Embryonic facial prominence (tissue), 1 donor: Measurements from ENCODE around the gene CACNA1C.

Experiments used
- DNase-seq: peaks from one replicate; pipeline ENCODE4 v3.0.0-alpha.2; 2016; ENCODE audit errors: extremely low spot score

The CACNA1C gene

DNA sequence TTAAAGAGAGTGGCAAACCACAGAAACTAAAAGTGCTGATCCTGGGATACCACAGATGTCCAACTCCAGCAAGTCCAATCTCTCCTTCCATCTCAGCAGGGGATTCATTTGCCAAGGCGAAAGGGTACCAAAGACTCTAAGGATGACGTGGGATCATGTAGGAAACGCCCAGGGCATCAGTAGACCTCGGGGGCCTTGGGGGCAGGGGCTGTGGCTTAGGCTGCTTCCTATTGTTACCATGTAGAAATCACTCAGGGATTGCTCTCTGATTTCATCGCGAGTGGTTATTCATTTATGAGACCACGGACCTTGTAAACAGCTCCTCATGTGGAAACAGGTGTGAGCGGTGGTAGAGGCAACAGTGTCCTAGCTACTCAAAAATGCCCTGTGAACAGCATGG lies 592.7 kb downstream of the CACNA1C start:
- DNase-seq, result no peak

DNA sequence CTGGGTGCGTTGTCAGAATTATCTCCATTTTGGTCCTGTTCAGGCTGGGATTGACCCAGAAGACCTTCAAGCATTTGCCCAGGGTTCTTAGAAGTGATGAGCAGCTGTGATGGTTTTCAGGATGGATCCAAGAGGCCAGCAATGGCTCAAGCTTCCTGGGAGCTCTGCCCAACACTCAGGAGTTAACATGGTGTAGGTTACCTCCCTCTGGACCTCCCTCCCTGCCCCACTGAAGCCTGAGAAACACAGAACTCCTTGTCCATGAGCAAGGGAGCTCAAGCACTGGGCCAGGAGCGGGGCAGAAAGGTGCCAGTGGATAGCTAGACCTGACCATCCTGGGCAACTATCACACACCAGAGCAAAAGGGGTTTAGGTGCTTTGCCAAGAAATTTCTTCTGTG lies 593.6 kb downstream of the CACNA1C start:
- DNase-seq, result no peak

DNA sequence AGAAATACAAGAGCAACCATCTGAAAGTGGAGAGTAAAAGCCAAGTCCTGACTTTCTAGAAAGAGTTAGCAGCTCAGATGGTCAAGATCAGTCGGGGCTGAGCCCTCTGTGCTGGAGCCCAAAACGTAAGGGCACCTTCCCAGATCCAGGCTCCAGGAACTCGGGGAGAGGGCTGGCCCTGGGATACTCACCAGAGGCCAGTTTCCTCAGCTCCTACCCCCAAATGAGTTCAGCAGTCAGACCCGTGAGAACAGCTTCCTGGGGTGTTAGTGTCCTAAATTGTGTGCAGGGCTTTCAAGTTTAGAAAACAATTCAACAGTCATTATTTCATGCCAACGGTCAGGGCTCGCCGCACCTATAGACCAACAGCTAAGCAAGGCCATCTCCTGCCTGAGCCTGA lies 594.4 kb downstream of the CACNA1C start:
- no peak for DNase-seq

DNA sequence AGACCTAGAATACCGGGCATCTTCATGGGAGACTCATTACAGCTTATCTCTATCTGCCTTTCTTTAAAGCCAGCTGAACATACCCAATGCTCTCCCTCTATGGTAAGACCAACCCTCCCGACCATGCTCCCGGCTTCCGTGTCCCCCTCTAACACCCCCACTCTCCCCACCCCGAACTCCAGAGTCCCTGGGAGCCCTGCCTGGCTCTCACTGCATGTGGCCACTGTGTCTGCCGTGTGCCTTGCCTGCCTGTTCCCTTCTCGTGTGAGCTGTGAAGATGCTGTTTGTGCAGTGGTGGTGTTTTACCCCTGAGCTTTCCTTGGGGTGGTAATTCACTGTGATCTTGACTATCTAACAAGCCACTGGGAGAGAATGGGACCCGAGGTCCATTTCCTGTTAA lies 595.6 kb downstream of the CACNA1C start:
- DNase-seq, result no peak

DNA sequence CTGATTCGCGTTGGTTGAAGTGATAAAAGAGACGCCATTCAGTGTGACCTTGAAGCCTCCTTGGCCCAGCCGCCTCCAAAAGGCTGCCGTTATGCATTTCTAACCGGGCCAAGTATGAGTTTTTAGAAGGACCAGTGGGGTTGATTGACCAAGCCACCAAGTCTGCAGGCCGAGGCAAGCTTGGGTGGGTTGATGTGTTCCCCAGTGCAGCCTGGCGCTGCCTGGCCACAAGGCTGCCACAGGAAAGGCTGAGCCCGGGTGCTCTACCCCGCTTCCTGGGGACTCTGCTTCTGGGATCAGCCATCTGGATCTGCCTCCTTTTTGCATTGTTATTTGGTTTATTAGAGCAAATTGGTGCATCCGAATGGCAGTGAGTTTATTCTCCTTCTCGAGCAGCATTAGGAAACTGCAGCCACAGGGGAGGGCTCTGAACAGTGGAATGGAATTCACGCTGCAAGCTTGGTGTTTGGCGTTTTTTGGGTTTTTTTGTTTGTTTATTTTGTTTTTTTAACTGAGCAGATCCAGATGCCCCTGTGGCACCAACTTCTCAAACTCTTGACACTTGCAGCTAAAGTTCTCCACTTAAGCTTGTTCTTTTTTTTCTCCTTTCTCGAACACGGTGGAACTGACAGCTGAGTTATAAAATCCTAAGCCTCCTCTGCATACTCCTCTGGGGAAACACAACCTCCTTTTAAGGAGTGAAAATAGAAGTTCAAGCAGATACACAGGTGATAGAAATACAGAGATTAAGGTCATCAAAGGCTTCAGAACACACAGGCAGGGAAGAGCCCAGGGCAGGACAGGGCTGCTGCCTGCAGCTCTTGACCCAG lies 596.6 kb downstream of the CACNA1C start:
- no peak for DNase-seq

DNA sequence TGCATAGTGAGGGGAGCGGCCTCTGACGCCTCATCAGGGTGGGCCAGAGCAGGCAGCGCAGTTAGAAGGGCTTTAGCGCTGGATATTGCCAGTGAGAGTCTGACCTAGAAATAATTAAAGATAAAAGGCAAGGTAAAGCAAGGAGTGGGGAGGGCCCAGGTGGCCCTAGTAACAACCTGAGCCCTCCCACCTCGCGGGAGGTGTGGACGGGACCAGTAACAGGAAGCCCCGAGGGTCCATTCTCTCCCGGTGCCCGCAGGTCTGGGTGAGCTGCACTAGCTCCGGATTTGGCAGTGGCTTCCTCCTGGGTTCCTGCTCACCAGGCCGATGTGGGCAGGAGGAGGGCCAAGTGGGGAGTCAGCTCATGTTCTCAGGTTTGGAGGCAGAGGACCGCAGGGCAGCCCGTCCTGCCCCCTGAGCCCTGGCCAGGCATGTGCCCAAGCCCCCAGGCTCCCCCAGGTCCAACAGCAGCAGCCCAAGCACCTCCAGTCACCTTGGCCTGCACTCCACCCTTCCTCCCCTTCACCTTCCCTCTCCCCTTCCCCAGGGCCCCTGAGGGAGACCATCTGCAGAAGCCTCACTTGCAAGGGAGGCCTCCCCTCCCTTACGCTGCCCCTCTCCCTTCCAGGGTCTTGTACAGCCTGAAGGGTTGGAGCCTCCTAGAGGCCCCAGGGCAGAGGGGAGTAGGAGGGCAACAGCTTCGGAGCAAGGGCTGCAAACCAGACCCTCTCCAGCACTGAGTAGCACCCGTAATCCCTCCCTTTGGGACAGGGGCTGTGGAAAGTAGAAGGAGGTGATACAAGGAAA lies 597.7 kb downstream of the CACNA1C start:
- DNase-seq, result no peak

DNA sequence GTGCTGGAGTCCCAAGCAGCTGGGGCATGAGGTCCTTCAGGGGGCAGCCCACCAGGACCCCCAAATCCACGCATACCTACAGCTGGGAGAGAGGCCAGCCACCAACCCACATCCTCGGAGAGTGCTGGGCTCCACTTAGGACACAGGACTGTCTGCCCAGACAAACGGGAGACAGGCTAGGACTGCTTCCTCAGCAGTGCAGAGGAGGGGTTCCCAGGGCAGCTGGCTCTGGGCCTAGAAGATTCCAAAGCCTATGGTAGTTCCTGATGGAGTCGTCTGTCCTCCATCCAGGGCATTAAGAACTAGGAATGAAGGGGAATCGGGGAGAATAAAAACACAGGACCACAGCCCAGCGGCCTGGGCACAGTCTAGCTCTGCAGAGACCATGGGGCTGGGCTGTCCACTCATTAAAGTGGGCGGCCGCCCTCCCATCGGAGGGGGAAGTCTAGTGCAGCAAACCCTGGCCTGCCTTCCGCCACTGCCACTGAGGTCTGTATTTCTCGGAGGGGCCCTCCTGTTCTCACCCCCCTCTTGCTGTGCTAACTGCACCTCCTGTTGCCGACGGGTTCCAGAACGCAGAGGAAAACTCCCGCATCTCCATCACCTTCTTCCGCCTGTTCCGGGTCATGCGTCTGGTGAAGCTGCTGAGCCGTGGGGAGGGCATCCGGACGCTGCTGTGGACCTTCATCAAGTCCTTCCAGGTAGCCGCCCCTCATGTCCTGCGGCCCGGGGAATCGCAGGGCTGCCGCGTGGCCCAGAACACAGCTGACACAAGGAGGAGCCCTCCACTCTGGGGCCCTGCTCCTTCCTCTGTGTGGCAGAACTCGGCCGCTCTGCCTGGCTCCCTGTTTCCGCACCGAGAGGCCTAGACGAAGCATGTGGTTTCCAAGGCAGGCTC lies 598.5 kb downstream of the CACNA1C start:
- DNase-seq, result no peak

DNA sequence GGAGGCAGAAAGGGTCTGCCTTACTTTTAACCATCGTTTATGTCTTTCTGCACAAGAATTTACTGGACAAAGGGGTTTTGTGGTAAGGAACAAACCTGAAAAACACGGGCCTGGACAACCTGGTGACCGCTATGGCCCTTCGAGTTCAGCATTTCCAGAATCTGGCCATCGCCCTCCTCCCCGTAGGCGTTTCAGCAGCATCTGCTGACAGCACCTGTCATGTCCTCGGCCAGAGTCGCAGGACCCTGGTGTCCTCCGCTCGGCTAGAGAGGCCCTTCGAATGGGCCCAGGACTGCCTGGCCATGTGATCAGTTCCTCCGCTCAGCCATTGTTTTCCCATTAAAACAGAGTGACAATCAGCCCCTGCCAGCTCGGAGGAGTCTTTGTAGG lies 599.2 kb downstream of the CACNA1C start:
- no peak for DNase-seq

DNA sequence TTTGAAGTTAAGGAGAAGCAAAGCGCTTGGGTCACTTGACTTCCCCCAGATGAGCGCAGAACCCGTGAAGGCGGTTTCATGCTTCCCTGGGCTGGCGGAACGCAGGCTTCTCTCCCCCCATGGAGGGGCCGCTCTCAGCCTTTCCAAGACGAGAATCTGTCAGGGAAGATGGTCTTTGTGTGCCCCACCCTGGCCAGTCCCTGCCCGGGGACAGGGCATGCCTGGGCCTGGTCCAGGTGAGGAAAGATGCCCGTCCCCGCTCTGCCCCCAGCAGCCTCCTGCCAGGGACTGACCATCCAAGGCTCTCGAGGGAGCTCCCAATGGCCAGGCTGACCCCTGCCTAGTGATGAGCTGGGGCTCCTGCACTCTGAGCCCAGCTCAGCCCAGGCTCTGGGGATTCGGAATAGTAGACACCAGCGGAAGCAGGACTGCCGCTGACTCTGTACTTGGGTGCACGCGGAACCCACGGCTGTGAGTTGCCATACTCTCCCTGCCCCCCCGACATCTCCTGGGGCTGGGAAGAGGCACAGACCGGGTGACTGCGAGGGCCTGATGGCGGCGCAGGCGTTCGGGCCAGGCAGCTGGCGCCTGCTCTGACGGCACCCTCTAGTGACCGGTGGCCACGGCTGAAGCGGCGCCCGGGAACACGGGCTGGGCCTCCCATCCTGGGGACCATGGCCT lies 599.8 kb downstream of the CACNA1C start:
- no peak for DNase-seq

DNA sequence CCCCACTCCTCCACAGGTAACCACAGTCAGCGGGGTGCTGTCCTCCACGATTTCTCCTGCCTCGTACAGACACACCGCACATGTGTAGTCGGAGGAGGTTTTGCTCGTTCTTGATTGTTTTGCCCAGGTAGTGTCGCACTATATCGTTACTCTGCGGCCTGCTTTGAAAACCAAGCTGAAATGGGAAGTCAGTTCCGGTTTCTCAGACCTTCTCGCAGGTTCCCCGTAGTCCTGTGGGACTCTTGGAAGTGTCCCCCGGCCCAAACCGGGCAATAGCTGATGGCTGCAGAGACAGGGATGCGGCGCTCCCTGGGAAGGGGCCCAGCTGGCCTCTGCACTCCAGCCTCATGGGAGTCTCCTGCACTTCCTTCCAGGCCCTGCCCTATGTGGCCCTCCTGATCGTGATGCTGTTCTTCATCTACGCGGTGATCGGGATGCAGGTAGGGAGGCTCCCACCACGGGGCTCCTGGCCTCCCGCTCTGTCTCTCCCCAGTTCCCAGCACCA lies 600.7 kb downstream of the CACNA1C start:
- DNase-seq, result no peak

DNA sequence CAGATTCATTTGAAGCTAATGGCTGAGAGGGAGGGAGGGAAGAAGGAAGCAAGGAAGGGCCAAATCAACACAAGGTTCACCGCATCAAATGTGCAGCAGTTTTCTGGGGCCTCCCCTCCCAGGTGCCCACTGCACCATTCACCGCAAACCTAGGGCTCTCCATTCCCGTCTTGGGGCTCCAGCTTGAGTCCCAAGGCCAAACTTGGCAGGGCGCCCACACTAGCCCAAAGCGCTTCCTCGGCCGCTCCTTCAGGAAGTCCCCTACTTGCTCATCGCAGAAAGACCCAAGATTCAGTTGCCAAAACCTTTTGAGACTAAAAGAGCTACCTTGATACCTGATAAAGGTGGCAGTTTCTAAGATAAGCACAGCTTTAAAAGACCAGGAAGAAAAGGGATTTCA lies 601.5 kb downstream of the CACNA1C start:
- no peak for DNase-seq

DNA sequence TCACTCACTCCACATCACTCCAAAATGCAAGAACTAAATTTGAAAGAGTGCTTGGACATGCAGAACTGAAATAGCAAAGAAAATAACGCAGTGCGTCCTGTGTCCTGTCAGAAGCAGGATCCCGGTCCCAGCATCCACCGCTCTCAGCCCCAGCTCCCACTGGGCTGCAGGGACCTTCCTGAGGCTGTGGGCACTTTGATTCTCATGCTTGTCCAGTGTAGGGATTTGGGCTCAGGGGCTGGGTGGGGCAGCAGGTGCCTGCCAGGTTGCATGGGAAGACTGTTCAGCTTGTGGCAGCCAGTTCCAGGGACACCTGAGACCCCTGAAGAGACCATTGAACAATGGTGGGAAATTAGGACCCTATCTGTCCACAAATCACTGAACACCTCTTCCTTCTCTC lies 602.0 kb downstream of the CACNA1C start:
- no peak for DNase-seq

DNA sequence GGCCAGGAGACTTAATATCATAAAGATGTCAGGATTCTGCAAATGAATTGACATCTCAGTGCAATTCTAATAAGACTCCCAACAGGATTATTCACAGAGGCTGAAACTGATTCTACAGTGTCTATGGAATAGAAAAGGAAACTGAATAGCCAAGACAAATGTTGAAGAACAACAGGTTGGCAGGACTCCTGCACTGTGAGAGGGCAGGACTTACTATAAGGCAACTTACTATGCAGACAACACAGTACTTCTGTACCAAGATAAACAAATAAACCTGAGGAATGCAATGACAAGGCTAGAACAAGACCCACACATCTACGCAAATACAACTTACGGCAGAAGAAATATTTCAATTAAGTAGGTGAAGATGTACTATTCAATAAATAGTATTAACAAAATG lies 609.7 kb downstream of the CACNA1C start:
- no peak for DNase-seq

DNA sequence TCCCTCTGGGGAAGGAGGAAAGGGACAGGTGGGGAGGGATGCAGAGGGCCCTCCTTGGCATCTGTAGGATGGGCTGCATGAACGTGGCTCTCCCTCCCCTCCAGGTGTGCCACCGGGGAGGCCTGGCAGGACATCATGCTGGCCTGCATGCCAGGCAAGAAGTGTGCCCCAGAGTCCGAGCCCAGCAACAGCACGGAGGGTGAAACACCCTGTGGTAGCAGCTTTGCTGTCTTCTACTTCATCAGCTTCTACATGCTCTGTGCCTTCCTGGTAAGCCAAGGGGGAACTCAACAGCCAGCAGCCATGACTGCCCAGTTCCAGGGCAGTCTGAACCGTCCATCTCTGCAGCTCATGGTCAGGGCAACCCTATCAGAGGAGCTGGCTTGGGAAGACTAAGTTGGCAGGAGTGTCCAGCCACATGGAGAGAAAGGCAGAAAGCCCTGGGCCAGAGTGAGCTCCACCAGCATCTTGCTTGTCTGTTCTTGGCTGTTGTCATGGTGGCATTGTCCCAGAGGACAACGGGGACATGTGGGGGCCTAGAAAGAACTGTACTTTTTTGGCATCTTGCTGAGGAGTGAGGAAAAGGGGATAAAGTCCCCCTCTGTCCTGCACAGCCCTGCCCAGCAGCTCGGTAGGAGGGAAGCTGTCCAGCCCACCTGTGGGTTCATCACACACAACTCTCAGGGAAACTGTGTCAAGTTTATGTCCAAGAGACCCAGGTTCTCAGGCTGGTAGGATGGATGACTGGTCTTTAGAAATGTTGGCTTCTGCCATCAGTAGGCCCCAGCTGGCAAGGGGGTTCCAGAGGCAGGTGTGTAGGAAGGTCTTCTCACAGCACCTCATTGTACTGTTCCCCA lies 612.2 kb downstream of the CACNA1C start:
- no peak for DNase-seq

DNA sequence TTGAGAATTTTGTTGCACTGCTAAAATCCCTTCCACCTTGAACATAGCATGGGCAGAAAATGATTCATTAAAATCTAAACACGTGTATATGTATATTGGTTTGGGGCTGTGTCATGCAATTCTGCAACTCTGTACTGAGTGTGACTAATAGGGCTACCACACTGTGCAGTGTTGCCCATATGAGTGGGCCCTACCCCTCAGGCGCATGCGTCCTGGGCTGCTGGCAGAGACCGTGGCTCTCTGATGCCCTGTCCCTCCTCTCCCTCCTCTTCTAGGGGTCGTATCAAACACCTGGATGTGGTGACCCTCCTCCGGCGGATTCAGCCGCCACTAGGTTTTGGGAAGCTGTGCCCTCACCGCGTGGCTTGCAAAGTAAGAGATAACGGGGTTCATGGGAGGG lies 613.6 kb downstream of the CACNA1C start:
- no peak for DNase-seq

DNA sequence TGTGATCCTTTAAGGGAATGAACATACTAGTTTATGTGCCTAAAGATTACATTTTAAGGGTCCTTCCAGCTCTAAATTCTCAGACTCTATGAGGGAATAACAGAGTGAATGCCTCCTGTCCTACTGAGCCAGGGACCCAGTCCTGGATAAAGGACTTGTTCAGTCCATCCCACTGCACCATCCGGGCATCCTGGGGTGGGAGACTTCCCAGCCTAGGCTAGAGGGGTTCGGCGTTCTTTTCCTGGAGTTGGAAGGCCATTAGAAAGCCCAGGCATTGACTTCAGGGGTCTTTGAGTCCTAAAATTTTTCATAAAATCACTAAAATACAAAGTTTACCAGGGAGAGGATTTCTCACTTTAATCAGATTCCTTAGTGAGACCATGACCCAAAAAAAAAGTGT lies 614.1 kb downstream of the CACNA1C start:
- no peak for DNase-seq

DNA sequence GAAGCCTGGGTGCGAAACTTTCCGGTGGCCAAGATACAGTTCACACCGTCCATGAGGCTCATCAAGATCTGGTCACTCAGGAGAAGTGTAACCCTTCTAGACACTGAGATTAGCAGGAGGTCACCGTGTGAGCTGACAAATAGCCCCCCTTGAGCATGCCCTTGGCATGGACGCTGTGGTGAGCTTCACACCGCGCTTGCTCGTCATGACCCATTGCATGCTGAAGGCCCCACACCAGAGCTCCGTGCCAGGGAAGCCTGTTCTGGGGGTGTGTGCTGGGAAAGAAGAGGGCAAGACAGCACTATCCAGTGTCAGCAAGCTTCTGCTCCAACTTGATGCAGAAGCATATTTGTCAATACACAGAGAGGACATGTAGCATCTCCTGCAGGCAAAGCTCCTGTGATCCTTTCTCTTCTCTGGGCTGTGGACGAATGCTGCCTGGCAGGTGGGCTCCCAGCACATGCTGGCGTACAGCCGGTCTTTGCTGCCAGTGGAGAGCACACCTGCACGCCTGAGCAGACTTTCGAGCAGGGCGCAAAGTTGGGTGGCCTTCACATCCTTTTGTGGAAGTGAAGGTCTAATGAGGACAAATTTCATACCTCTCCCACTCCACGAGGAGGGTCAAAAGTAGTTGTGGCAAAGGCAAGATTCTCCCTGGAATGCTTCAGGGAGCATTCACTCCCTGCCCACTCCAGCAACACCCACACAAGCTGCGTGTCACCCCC lies 615.1 kb downstream of the CACNA1C start:
- DNase-seq, result no peak

DNA sequence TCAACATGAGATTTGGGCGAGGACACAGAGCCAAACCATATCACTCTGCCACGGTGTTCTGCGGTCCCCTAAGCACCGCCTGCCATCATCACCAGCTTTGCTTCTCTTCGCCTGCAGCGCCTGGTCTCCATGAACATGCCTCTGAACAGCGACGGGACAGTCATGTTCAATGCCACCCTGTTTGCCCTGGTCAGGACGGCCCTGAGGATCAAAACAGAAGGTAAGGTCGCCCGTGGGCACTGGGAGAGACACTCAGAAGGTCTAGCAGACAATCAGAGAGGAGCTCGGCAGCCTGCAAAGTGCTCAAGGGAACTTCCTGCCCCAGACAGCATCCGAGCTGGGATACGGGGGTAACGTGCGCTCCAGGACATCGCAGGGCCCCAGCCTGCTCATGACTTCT lies 616.0 kb downstream of the CACNA1C start:
- no peak for DNase-seq

DNA sequence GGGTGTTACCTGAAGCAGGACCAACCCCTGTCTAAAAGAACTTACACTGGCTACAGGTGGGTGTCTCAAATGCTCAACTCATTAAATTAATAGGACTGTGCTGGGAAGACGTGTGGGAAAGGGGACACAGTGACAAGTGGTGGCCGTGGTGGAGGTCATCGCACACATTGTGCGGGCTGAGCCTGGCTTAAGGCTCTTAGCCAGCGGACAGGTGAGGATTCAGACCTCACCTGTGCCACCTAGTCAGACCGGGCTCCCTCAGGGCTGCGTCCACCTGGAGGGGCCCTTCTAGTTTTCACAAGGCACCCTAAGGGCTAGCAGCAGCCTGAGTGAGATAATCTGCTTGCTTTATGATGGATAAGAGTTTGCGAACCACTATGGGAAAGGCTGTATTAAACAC lies 616.8 kb downstream of the CACNA1C start:
- no peak for DNase-seq

DNA sequence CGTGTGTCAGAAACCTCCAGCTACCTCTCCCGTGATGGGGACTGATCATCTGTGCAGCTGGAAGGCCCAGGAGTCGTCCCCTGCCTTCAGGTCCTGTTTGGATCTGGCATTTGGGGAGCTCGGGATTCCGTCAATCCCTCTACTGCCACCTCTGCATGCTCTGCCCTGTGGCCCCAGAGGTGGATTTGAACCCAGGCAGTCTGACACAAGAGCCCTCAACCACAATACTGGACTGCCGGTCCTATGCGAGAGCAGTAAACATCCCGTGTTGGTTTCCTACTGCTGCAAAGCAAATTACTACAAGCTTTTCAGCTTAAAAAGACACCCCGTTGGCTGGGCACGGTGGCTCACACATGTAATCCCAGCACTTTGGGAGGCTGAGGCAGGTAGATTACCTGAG lies 620.1 kb downstream of the CACNA1C start:
- no peak for DNase-seq
